CD8-positive, alpha-beta memory T cell (primary cell): ENCODE data around the gene GTF2A2. TPM values are rescaled to one million over a fixed set of nuclear protein-coding genes. Genes with fewer than 3 reads are reported as not detected.
A peak's percentile ranks its signal among the peaks of the same experiment; 100 is the strongest.

ENCODE experiments used
- CTCF ChIA-PET: fragments of 350-600 bp; sonication (Branson Sonifier 250); formaldehyde crosslinking; loops from one replicate; lab custom pipeline; 2021; ENCODE audit warnings: antibody characterized with exemption; lab: Charles Lee
- POLR2A ChIA-PET: fragments of 350-600 bp; sonication (Branson Sonifier 250); formaldehyde crosslinking; loops from one replicate; lab custom pipeline; 2021; ENCODE audit warnings: antibody characterized with exemption; lab: Charles Lee
- DNase-seq, 5 donors: peaks; one replicate each; pipeline versions ENCODE4 v3.0.0 to v3.0.0-alpha.2; 2020 to 2022; ENCODE audit warnings: mixed read lengths in 1 of 5
- H3K27ac ChIP-seq: one replicate; pipeline ENCODE4 v1.7.0; 2013; ENCODE audit warnings: low read depth, mild to moderate bottlenecking, low read length, moderate library complexity
- H3K27me3 ChIP-seq: 2 replicates; pipeline ENCODE4 v1.7.0; 2013; ENCODE audit warnings: low read length, mild to moderate bottlenecking; ENCODE audit not compliant: insufficient read depth, poor library complexity, severe bottlenecking
- H3K36me3 ChIP-seq: 2 replicates; pipeline ENCODE4 v1.7.0; 2013; ENCODE audit warnings: mild to moderate bottlenecking, low read length, moderate library complexity; ENCODE audit not compliant: insufficient read depth
- H3K4me1 ChIP-seq: 2 replicates; pipeline ENCODE4 v1.7.0; 2013; ENCODE audit warnings: mild to moderate bottlenecking, low read length, moderate library complexity; ENCODE audit not compliant: insufficient read depth
- H3K4me3 ChIP-seq: 2 replicates; pipeline ENCODE4 v1.7.0; 2013; ENCODE audit warnings: mild to moderate bottlenecking, low read length
- H3K9me3 ChIP-seq: 2 replicates; pipeline ENCODE4 v1.7.0; 2013; ENCODE audit warnings: mild to moderate bottlenecking, low read length
- H3K27ac Mint-ChIP-seq, 8 donors: one replicate each; pipeline ENCODE4 v1.8.0; 2020 to 2021; ENCODE audit warnings: mixed read lengths in 8 of 8, mild to moderate bottlenecking in 6 of 8, inconsistent platforms in 3 of 8, moderate library complexity in 3 of 8
- H3K27me3 Mint-ChIP-seq, 2 donors: one replicate each; pipeline ENCODE4 v1.8.0; 2020 to 2021; ENCODE audit warnings: mixed read lengths in 2 of 2, mild to moderate bottlenecking in 1 of 2, moderate library complexity in 1 of 2
- H3K36me3 Mint-ChIP-seq, 3 donors: one replicate each; pipeline ENCODE4 v1.8.0; 2020 to 2021; ENCODE audit warnings: mixed read lengths in 3 of 3, inconsistent platforms in 1 of 3, mild to moderate bottlenecking in 1 of 3
- H3K4me1 Mint-ChIP-seq, 3 donors: one replicate each; pipeline ENCODE4 v1.8.0; 2020 to 2021; ENCODE audit warnings: mixed read lengths in 3 of 3, inconsistent platforms in 1 of 3, mild to moderate bottlenecking in 1 of 3
- H3K4me3 Mint-ChIP-seq, 7 donors: one replicate each; pipeline ENCODE4 v1.8.0; 2020 to 2021; ENCODE audit warnings: mixed read lengths in 7 of 7, mild to moderate bottlenecking in 6 of 7, moderate library complexity in 4 of 7, inconsistent platforms in 2 of 7
- H3K9me3 Mint-ChIP-seq, 5 donors: one replicate each; pipeline ENCODE4 v1.8.0; 2020 to 2022; ENCODE audit warnings: mixed read lengths in 5 of 5, mild to moderate bottlenecking in 3 of 5, moderate library complexity in 2 of 5, inconsistent platforms in 1 of 5
- polyA plus RNA-seq: library from polyadenylated mRNA; unstranded; fragments of 300-500 nt; fragmentation: Illumina TruSeq; gene quantifications from one replicate; pipeline ENCODE4 v1.2.3, GENCODE V29; 2021
- total RNA-seq, 2 experiments: library from RNA; stranded (reverse); gene quantifications; one replicate each; pipeline ENCODE4 v1.2.3, GENCODE V29; 2021

GTF2A2 gene
- total and polyA plus RNA-seq, 3 experiments from 2014 or later: 134 to 230 (median 228) TPM

DNA sequence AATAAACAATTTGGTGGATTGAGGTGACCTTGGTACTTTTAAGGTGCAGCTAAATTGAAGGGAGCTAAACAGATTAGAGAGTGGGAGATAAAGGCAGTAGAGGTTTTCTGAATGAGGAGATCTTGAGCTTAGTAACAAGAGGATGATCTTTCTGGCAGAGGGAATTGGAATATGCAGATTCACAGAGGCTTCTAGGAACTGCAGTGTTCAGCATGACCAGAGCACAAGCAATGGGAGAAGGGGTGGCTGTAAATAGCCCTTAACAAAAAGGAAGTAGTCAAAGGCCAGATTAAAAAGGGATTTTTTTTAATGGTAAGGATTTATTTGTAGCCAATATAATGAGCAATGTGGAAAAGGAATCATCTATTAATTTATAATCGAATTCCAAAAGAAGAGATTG lies 37.5 kb upstream of the GTF2A2 start:
- POLR2A ChIA-PET: no interaction called here
- peaks cover 9 to 11% (median 10%) of the 10 kb centered on the region in 3 donors for H3K4me1 Mint-ChIP-seq
- H3K27me3 Mint-ChIP-seq: peaks cover 0 to 5% of the 10 kb centered on the region in 2 donors
- H3K9me3 ChIP-seq: no peaks in the 10 kb centered on the region
- no peak for DNase-seq
- H3K4me3 Mint-ChIP-seq: no peak overlapping the region
- H3K27ac ChIP-seq: no peak overlapping the region
- H3K27ac Mint-ChIP-seq: peak overlapping the region in 1 of 8 donors; percentile 1
- no peaks in the 10 kb centered on the region for H3K36me3 ChIP-seq
- no peaks in the 10 kb centered on the region for H3K36me3 Mint-ChIP-seq
- H3K4me3 ChIP-seq: no peak overlapping the region
- H3K9me3 Mint-ChIP-seq: no peaks in the 10 kb centered on the region
- CTCF ChIA-PET: no interaction called here
- H3K4me1 ChIP-seq: peaks cover 6% of the 10 kb centered on the region
- no peaks in the 10 kb centered on the region for H3K27me3 ChIP-seq

DNA sequence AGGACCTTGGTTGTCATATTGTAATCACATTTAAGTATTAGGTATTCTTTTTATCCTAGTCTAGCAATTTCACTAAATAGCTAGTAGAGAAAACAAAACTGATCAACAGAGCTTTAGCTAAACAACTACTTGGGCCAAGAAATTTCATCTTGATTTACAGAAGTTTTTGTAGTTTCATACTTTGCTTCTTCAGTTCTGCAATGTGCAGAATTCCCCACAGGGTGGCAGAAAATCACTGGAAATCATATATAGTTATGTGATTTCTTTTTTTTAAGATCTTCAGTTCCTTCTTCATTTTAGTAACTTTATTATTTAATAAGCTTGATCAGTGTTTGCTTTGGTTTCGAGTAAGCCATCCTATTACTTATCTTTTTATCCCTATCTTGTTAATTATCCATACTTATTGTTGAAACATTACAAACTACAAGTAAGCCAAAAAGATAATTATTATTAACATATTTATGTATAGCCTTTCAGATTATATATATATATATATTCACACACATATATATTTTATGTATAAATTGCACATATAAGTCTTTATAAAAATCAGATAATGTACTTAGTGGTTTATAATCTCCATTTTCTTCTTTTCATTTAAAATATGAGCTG lies 34.0 kb upstream of the GTF2A2 start:
- H3K4me3 Mint-ChIP-seq: peak overlapping the region; percentile 64 to 83 (median 72)
- H3K9me3 Mint-ChIP-seq: no peaks in the 10 kb centered on the region
- no peaks in the 10 kb centered on the region for H3K36me3 ChIP-seq
- H3K4me1 Mint-ChIP-seq: peaks cover 28 to 35% (median 30%) of the 10 kb centered on the region in 3 donors
- H3K9me3 ChIP-seq: no peaks in the 10 kb centered on the region
- peak overlapping the region; percentile 41 to 99 (median 82) for H3K27ac Mint-ChIP-seq
- DNase-seq: peak in 3 of 5 donors; percentile 28 to 57 (median 50)
- ChIA-PET POLR2A (interaction anchor here (0.6 to 1.7 kb wide), 4 partner anchors 68 to 436 kb away, joined by 3 to 4 read pairs (median 3); no protein-coding TSS in a partner anchor), CTCF (interaction anchor here (0.7 to 2.6 kb wide), 8 partner anchors 34 to 636 kb away, joined by 3 to 6 read pairs (median 4); partner anchors contain the start of gene GTF2A2)
- peaks cover 25% of the 10 kb centered on the region for H3K4me1 ChIP-seq
- no peak overlapping the region for H3K27ac ChIP-seq
- no peaks in the 10 kb centered on the region for H3K27me3 Mint-ChIP-seq
- H3K27me3 ChIP-seq: no peaks in the 10 kb centered on the region
- no peak overlapping the region for H3K4me3 ChIP-seq
- H3K36me3 Mint-ChIP-seq: peaks cover 0 to 20% (median 2%) of the 10 kb centered on the region in 3 donors

DNA sequence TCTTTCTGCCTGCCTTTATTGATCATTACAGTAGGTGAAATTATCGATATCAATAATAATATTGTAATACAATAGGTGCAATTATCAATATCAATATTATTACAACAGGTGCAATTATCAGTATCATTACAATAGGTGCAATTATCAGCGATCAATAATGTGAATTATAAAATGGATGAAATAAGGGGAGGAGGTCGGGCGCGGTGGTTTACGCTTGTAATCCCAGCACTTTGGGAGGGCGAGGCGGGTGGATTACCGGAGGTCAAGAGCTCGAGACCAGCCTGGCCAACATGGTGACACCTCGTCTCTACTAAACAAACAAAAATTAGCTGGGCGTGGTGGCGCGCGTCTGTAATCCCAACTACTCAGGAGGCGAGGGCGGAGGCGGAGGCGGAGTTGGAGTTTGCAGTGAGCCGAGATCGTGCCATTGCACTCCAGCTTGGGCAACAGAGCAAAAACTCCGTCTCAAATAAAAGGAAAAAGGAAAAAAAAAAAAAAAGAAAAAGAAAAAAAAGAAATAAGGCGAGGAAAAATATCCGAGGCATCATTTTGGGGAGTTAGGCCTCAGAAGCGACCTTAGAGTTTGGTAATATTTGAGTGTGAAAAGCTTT lies 32.4 kb upstream of the GTF2A2 start:
- CTCF ChIA-PET: interaction anchor here (1.1 to 2.6 kb wide), 2 partner anchors 62 to 637 kb away, joined by 4 to 6 read pairs; no protein-coding TSS in a partner anchor

DNA sequence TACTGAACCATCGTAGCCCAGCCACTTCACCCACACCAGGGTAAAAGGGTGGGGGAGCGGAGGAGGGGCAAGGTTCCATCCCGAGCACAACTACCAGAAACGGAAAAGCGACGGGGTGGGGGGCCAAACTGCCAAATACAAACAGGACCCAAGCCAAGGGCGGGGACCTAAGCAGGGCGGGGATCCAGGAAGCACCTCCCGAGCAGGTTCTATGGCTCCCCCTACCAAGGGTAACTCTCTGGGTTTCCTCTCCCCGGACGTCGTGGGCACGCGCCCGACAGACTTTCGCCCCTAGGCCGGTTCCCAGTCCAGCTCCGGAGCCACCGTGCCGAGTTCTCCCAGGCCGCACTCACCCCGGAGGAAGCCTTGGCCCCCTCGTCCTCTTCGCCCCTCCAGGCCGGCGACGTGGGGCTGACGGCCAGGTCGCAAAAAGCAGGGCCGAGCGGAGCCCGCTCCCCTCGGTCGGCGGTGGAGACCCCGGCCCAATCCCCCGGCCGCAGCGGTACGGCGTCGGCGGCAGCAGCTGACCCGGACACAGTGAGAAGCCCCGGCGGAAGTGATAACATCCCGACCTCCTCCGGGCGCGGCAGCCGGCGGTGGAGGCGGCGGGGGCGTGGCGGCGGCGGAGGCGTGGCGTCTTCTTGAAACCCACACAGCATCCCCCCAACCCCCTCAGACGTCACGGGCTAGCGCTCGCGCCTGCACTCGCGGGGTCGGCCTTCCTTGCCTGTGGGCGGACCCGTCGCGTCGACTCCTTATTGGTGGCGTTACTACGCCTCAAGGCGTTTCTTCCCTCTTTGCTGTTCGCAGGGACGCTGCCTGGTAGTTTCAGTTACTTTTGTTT lies 31.7 kb upstream of the GTF2A2 start, which contains the start of gene BNIP2:
Gene BNIP2, minus strand, starts transcription at position 539 of the 844 bp plus-strand sequence. CDS start 6,863 bp downstream, outside the sequence.
- DNase-seq: peak; percentile 99 to 100 (median 99)
- peak within 1 kb of the TSS; percentile 99 for H3K27ac ChIP-seq
- peak within 1 kb of the TSS; percentile 89 for H3K4me3 ChIP-seq
- H3K27ac Mint-ChIP-seq: peak within 1 kb of the TSS; percentile 92 to 100 (median 99)
- peaks cover 43% of the 10 kb centered on the region for H3K4me1 ChIP-seq
- ChIA-PET POLR2A (interaction anchor here (0.7 to 3.5 kb wide), 4 partner anchors 32 to 819 kb away, joined by 4 to 25 read pairs (median 6); partner anchors contain the start of genes ANXA2 and GTF2A2), CTCF (interaction anchor here (0.6 to 2.6 kb wide), 6 partner anchors 17 to 638 kb away, joined by 3 to 6 read pairs (median 3); no protein-coding TSS in a partner anchor)
- no peaks in the 10 kb centered on the region for H3K36me3 ChIP-seq
- peaks cover 43 to 58% (median 52%) of the 10 kb centered on the region in 3 donors for H3K4me1 Mint-ChIP-seq
- no peaks in the 10 kb centered on the region for H3K27me3 ChIP-seq
- H3K9me3 Mint-ChIP-seq: no peaks in the 10 kb centered on the region
- H3K9me3 ChIP-seq: no peaks in the 10 kb centered on the region
- H3K4me3 Mint-ChIP-seq: peak within 1 kb of the TSS; percentile 92 to 99 (median 96)
- peaks cover 0 to 35% (median 4%) of the 10 kb centered on the region in 3 donors for H3K36me3 Mint-ChIP-seq
- H3K27me3 Mint-ChIP-seq: no peaks in the 10 kb centered on the region

More for the DNA sequence above, 32.4 kb upstream of the GTF2A2 start:
- DNase-seq: peak; percentile 51 to 77 (median 61)
- Mint-ChIP-seq H3K27me3 (no peaks in the 10 kb centered on the region), H3K36me3 (peaks cover 0 to 31% (median 4%) of the 10 kb centered on the region in 3 donors), H3K27ac (peak overlapping the region; percentile 92 to 100 (median 99)), H3K4me3 (peak overlapping the region; percentile 92 to 99 (median 96)), H3K4me1 (peaks cover 38 to 51% (median 45%) of the 10 kb centered on the region in 3 donors), H3K9me3 (no peaks in the 10 kb centered on the region)
- H3K4me1 ChIP-seq: peaks cover 41% of the 10 kb centered on the region
- peak overlapping the region; percentile 89 for H3K4me3 ChIP-seq
- no peaks in the 10 kb centered on the region for H3K36me3 ChIP-seq
- peak overlapping the region; percentile 99 for H3K27ac ChIP-seq
- POLR2A ChIA-PET: interaction anchor here (0.7 to 3.5 kb wide), 5 partner anchors 32 to 819 kb away, joined by 4 to 25 read pairs (median 4); partner anchors contain the start of genes ANXA2 and GTF2A2
- no peaks in the 10 kb centered on the region for H3K27me3 ChIP-seq
- H3K9me3 ChIP-seq: no peaks in the 10 kb centered on the region

DNA sequence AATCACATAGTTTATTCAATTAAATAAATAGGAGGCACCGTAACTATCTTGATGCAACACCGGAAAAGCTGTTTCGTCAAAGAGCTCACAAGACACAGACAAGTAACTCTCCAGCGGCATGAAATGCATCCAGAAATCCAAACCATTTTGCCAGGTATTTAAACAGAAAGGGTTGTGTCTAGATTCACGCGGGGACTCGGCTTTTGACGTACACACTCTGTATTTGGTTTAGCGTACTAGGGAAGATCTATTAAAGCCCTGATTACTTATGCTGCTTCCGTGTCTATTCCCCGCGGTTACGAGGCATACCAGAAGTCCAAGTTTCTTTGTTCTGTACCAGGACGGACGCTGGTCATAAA lies 31.1 kb upstream of the GTF2A2 start:
- peak in 3 of 5 donors; percentile 3 to 51 (median 36) for DNase-seq
- H3K36me3 Mint-ChIP-seq: peaks cover 0 to 37% (median 4%) of the 10 kb centered on the region in 3 donors
- POLR2A ChIA-PET: interaction anchor here (3.5 kb wide), 1 partner anchor 31 kb away, joined by 25 read pairs; the partner anchor contains the start of gene GTF2A2
- H3K36me3 ChIP-seq: no peaks in the 10 kb centered on the region
- peaks cover 45 to 62% (median 55%) of the 10 kb centered on the region in 3 donors for H3K4me1 Mint-ChIP-seq
- no peaks in the 10 kb centered on the region for H3K9me3 Mint-ChIP-seq
- peak overlapping the region; percentile 99 for H3K27ac ChIP-seq
- CTCF ChIA-PET: interaction anchor here (0.6 to 0.8 kb wide), 3 partner anchors 16 to 542 kb away, joined by 3 read pairs; no protein-coding TSS in a partner anchor
- H3K4me1 ChIP-seq: peaks cover 43% of the 10 kb centered on the region
- no peaks in the 10 kb centered on the region for H3K27me3 ChIP-seq
- H3K27ac Mint-ChIP-seq: peak overlapping the region; percentile 92 to 100 (median 99)
- no peaks in the 10 kb centered on the region for H3K9me3 ChIP-seq
- H3K4me3 Mint-ChIP-seq: peak overlapping the region; percentile 92 to 99 (median 96)
- H3K27me3 Mint-ChIP-seq: no peaks in the 10 kb centered on the region
- H3K4me3 ChIP-seq: peak overlapping the region; percentile 88

DNA sequence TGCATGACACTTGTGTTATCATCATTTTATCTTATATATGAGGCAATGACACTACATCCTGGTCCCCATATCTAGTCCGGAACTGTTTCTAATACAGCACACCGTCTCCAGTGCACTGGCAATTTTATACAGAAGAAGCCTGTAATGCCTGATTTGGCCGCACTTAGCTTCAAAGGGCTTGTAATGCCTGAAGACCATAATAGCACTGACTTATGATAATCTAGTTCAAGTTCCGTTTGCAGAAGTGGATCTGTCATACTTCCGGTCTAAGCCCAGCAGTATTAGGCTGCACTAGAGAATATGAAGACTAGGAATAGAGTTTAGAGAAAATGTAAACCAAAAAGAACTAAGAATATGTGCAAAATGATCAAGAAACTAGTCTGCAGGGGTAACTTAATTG lies 30.5 kb upstream of the GTF2A2 start:
- H3K27ac ChIP-seq: peak overlapping the region; percentile 99
- Mint-ChIP-seq H3K36me3 (peaks cover 0 to 42% (median 8%) of the 10 kb centered on the region in 3 donors), H3K27ac (peak overlapping the region; percentile 92 to 100 (median 99)), H3K4me1 (peaks cover 50 to 68% (median 60%) of the 10 kb centered on the region in 3 donors), H3K9me3 (no peaks in the 10 kb centered on the region), H3K27me3 (no peaks in the 10 kb centered on the region), H3K4me3 (peak overlapping the region; percentile 92 to 99 (median 96))
- DNase-seq: peak in 4 of 5 donors; percentile 5 to 48 (median 36)
- H3K4me3 ChIP-seq: peak overlapping the region; percentile 88
- no peaks in the 10 kb centered on the region for H3K27me3 ChIP-seq
- no peaks in the 10 kb centered on the region for H3K9me3 ChIP-seq
- H3K4me1 ChIP-seq: peaks cover 43% of the 10 kb centered on the region
- ChIA-PET POLR2A (interaction anchor here (3.5 kb wide), 1 partner anchor 31 kb away, joined by 25 read pairs; the partner anchor contains the start of gene GTF2A2), CTCF (no interaction called here)
- H3K36me3 ChIP-seq: no peaks in the 10 kb centered on the region

DNA sequence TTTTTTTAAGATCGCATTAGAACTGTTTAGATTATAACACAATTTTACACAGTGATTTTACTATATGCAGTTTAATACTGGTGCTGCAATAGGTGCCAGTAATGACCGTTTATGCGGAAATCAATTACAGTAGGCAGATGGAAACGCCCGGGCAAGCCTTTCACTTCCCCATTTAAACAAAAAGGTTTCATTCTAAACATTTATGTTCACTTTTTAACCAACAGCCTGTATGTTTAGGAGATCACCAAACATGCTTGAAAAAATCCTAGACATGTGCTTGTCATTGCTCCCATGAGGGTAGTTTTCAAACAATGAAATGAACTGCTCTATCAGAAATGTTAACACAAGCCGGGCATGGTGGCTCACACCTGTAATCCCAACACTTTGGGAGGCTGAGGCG lies 29.1 kb upstream of the GTF2A2 start:
- CTCF ChIA-PET: no interaction called here

More for the DNA sequence above, 29.1 kb upstream of the GTF2A2 start:
- Histone ChIP-seq H3K4me3 (no peak overlapping the region), H3K27me3 (no peaks in the 10 kb centered on the region), H3K9me3 (no peaks in the 10 kb centered on the region), H3K4me1 (peaks cover 43% of the 10 kb centered on the region), H3K27ac (peak overlapping the region; percentile 19), H3K36me3 (peaks cover 3% of the 10 kb centered on the region)
- DNase-seq: no peak
- Mint-ChIP-seq H3K4me3 (peak overlapping the region; percentile 23 to 96 (median 47)), H3K4me1 (peaks cover 55 to 74% (median 63%) of the 10 kb centered on the region in 3 donors), H3K36me3 (peaks cover 0 to 54% (median 8%) of the 10 kb centered on the region in 3 donors), H3K9me3 (no peaks in the 10 kb centered on the region), H3K27ac (peak overlapping the region in 5 of 8 donors; percentile 38 to 66 (median 41)), H3K27me3 (no peaks in the 10 kb centered on the region)
- POLR2A ChIA-PET: no interaction called here
